ENCODE data around the gene RAB42.
"Not testable (repeated sequence)": the region's sequence is repeated elsewhere in the genome, so short reads cannot be mapped to it uniquely, and the experiment has no call there.

The RAB42 gene

GRCh38 chr1:28591708-28592320 is at the start of gene RAB42:
Gene RAB42, plus strand, starts transcription at chr1:28592265. Its CDS starts 247 bp downstream, at chr1:28592512.
- DNase-seq, result peak; percentile 17

GRCh38 chr1:28545246-28545628 is 46.8 kb upstream of the RAB42 start:
- DNase-seq, result no peak

- DNase-seq, result no peak
Measured at GRCh38 chr1:28548318-28548717, 43.7 kb upstream of the RAB42 start.

- DNase-seq, result no peak
Measured at GRCh38 chr1:28551381-28551780, 40.7 kb upstream of the RAB42 start.

- peak; percentile 98 for DNase-seq
Measured at GRCh38 chr1:28552758-28553663, 39.1 kb upstream of the RAB42 start, which contains the start of gene TRNAU1AP. Gene TRNAU1AP, plus strand, starts transcription at chr1:28553085. Its CDS starts 26 bp downstream, at chr1:28553111.

- no peak for DNase-seq
Measured at GRCh38 chr1:28560886-28561285, 31.2 kb upstream of the RAB42 start.

- DNase-seq, result no peak
Measured at GRCh38 chr1:28564310-28564709, 27.8 kb upstream of the RAB42 start.

GRCh38 chr1:28565040-28565439 is 27.0 kb upstream of the RAB42 start:
- no peak for DNase-seq

- no peak for DNase-seq
Measured at GRCh38 chr1:28565726-28566125, 26.3 kb upstream of the RAB42 start.

GRCh38 chr1:28566931-28567330 is 25.1 kb upstream of the RAB42 start:
- no peak for DNase-seq

GRCh38 chr1:28571911-28572310 is 20.2 kb upstream of the RAB42 start:
- no peak for DNase-seq

- not testable (repeated sequence) for DNase-seq
Measured at GRCh38 chr1:28572891-28573290, 19.2 kb upstream of the RAB42 start.

GRCh38 chr1:28573564-28573963 is 18.5 kb upstream of the RAB42 start:
- no peak for DNase-seq

- DNase-seq, result no peak
Measured at GRCh38 chr1:28577052-28577678, 14.9 kb upstream of the RAB42 start.

- DNase-seq, result peak; percentile 7
Measured at GRCh38 chr1:28577738-28578536, 14.1 kb upstream of the RAB42 start.

- no peak for DNase-seq
Measured at GRCh38 chr1:28578696-28579218, 13.3 kb upstream of the RAB42 start.

GRCh38 chr1:28579401-28579800 is 12.7 kb upstream of the RAB42 start:
- DNase-seq, result no peak

GRCh38 chr1:28580722-28581530 is 11.1 kb upstream of the RAB42 start:
- DNase-seq, result peak; percentile 66

GRCh38 chr1:28581531-28582247 is 10.4 kb upstream of the RAB42 start:
- peak; percentile 95 for DNase-seq

- peak; percentile 8 for DNase-seq
Measured at GRCh38 chr1:28582248-28582615, 9.8 kb upstream of the RAB42 start.

All from CD4-positive, alpha-beta T cell treated with Interleukin-21 for 1 hour (primary cell).